ENCODE results near the gene EGLN2.

The EGLN2 gene

GRCh38 chr19:40797963-40798682 lies 868 bp upstream of the EGLN2 start:
- no peaks in the 10 kb centered on the region for H3K27me3 ChIP-seq (ENCODE audit: control insufficient read depth, insufficient read depth, low read length)
- peak overlapping the region; percentile 83 for H3K4me3 ChIP-seq (ENCODE audit: low read depth, low read length)
- peaks cover 6% of the 10 kb centered on the region for H3K4me1 ChIP-seq (ENCODE audit: control insufficient read depth, insufficient read depth, low read length)
- peak overlapping the region; percentile 82 for H3K9ac ChIP-seq (ENCODE audit: low read depth, low read length)
- H3K36me3 ChIP-seq (ENCODE audit: control insufficient read depth, insufficient read depth, low read length) = peaks cover 24% of the 10 kb centered on the region
- H3K9me3 ChIP-seq (ENCODE audit: control insufficient read depth, insufficient read depth, low read length) = no peaks in the 10 kb centered on the region

- Histone ChIP-seq H3K27me3 (ENCODE audit: control insufficient read depth, insufficient read depth, low read length) (no peaks in the 10 kb centered on the region), H3K4me3 (ENCODE audit: low read depth, low read length) (peak overlapping the region; percentile 82), H3K9me3 (ENCODE audit: control insufficient read depth, insufficient read depth, low read length) (no peaks in the 10 kb centered on the region), H3K4me1 (ENCODE audit: control insufficient read depth, insufficient read depth, low read length) (peaks cover 21% of the 10 kb centered on the region), H3K9ac (ENCODE audit: low read depth, low read length) (peak overlapping the region; percentile 70), H3K36me3 (ENCODE audit: control insufficient read depth, insufficient read depth, low read length) (peaks cover 35% of the 10 kb centered on the region)
These were observed 757 bp downstream of the EGLN2 start for GRCh38 chr19:40799558-40800338.

DNA sequence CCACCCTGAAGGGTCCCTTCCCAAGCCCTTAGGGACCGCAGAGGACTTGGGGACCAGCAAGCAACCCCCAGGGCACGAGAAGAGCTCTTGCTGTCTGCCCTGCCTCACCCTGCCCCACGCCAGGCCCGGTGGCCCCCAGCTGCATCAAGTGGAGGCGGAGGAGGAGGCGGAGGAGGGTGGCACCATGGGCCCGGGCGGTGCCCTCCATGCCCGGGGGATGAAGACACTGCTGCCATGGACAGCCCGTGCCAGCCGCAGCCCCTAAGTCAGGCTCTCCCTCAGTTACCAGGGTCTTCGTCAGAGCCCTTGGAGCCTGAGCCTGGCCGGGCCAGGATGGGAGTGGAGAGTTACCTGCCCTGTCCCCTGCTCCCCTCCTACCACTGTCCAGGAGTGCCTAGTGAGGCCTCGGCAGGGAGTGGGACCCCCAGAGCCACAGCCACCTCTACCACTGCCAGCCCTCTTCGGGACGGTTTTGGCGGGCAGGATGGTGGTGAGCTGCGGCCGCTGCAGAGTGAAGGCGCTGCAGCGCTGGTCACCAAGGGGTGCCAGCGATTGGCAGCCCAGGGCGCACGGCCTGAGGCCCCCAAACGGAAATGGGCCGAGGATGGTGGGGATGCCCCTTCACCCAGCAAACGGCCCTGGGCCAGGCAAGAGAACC lies 1.5 kb downstream of the EGLN2 start:
- no peaks in the 10 kb centered on the region for H3K9me3 ChIP-seq (ENCODE audit: control insufficient read depth, insufficient read depth, low read length)
- peak overlapping the region; percentile 82 for H3K4me3 ChIP-seq (ENCODE audit: low read depth, low read length)
- peaks cover 42% of the 10 kb centered on the region for H3K36me3 ChIP-seq (ENCODE audit: control insufficient read depth, insufficient read depth, low read length)
- H3K27me3 ChIP-seq (ENCODE audit: control insufficient read depth, insufficient read depth, low read length) = no peaks in the 10 kb centered on the region
- H3K4me1 ChIP-seq (ENCODE audit: control insufficient read depth, insufficient read depth, low read length) = peaks cover 23% of the 10 kb centered on the region
- H3K9ac ChIP-seq (ENCODE audit: low read depth, low read length) = peak overlapping the region; percentile 70

DNA sequence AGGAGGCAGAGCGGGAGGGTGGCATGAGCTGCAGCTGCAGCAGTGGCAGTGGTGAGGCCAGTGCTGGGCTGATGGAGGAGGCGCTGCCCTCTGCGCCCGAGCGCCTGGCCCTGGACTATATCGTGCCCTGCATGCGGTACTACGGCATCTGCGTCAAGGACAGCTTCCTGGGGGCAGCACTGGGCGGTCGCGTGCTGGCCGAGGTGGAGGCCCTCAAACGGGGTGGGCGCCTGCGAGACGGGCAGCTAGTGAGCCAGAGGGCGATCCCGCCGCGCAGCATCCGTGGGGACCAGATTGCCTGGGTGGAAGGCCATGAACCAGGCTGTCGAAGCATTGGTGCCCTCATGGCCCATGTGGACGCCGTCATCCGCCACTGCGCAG lies 2.0 kb downstream of the EGLN2 start:
- Histone ChIP-seq H3K36me3 (ENCODE audit: control insufficient read depth, insufficient read depth, low read length) (peaks cover 43% of the 10 kb centered on the region), H3K4me1 (ENCODE audit: control insufficient read depth, insufficient read depth, low read length) (peaks cover 29% of the 10 kb centered on the region), H3K9ac (ENCODE audit: low read depth, low read length) (no peak overlapping the region), H3K4me3 (ENCODE audit: low read depth, low read length) (peak overlapping the region; percentile 32), H3K27me3 (ENCODE audit: control insufficient read depth, insufficient read depth, low read length) (no peaks in the 10 kb centered on the region), H3K9me3 (ENCODE audit: control insufficient read depth, insufficient read depth, low read length) (no peaks in the 10 kb centered on the region)

DNA sequence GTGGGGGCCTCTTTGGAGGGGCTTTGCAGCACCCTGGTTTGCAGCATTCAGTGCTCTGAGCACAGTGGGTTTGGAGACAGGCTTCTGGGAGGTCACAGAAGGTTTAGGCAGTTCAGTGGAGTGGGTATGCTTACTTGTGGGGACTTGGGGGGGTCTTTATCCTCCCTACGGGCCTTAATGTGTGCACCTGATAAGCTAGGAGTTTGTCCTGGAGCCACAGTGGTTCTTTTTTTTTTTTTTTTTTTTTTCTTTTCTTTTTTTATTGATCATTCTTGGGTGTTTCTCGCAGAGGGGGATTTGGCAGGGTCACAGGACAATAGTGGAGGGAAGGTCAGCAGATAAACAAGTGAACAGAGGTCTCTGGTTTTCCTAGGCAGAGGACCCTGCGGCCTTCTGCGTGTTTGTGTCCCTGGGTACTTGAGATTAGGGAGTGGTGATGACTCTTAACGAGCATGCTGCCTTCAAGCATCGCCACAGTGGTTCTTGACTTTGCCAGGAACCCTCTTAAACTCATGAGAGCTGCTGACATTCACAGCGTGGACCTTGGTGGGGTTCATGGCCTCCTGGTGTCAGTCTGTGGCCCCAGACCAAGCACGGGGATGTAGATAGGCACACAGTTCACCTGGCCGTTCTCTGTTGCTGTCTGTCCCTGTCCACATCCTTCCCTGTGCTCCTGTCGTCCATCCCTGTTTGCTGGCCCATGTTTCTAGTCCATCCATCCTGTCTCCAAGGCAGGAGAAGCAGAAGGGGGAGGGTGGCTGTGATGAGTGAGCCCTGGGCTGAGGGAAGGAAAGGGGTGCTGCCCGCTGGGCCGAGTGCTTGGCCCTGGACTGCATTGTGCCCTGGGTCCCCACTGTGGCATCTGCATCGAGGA lies 2.7 kb downstream of the EGLN2 start:
- peak overlapping the region; percentile 32 for H3K4me3 ChIP-seq (ENCODE audit: low read depth, low read length)

DNA sequence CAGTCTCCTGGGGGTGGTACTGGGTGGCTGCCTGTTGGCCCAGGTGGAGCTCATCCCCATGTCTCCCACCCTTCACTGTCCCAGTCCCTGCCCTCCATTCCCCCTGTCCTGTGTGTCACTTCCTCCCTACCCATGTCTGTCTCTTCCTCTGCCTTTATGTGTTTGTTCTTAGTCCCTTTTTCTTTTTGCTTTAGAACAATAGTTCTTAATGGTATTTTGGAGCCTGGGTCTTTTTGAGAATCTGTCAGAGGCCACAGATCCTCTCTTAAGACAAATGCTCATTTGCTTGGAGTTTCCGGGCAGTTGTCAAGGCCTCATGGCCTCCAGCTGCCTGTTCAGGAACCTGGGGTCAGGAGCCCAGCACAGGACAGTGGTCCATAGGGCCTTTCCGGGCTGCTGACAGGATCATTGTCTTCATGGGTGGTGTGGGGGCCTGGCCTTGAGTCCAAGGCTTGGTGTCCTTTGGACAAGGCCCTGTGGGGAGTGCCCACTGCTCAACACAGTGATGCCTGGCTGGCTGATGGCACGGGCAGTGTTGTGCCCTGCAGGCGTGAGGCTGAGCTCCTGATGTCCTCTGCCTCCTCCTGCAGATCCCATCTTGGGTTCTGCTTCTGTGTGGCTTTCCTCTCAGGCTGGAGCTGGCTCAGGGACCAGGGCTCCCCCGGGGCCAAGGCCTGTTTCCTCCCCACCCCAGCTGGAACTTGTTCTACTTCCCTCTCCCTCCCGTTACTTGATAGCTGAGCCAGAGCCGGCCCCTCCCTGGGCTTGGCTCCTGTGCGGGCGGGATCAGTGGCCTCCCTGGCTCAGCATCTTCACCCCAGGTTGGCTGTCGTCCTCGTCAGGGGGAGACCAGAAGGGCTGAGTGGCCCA lies 3.5 kb downstream of the EGLN2 start:
- Histone ChIP-seq H3K9ac (ENCODE audit: low read depth, low read length) (no peak overlapping the region), H3K4me1 (ENCODE audit: control insufficient read depth, insufficient read depth, low read length) (peaks cover 34% of the 10 kb centered on the region), H3K4me3 (ENCODE audit: low read depth, low read length) (peak overlapping the region; percentile 18), H3K27me3 (ENCODE audit: control insufficient read depth, insufficient read depth, low read length) (no peaks in the 10 kb centered on the region), H3K9me3 (ENCODE audit: control insufficient read depth, insufficient read depth, low read length) (no peaks in the 10 kb centered on the region), H3K36me3 (ENCODE audit: control insufficient read depth, insufficient read depth, low read length) (peaks cover 49% of the 10 kb centered on the region)

More for the DNA sequence above, 2.7 kb downstream of the EGLN2 start:
- peaks cover 43% of the 10 kb centered on the region for H3K36me3 ChIP-seq (ENCODE audit: control insufficient read depth, insufficient read depth, low read length)
- no peaks in the 10 kb centered on the region for H3K27me3 ChIP-seq (ENCODE audit: control insufficient read depth, insufficient read depth, low read length)
- peaks cover 29% of the 10 kb centered on the region for H3K4me1 ChIP-seq (ENCODE audit: control insufficient read depth, insufficient read depth, low read length)
- H3K9ac ChIP-seq (ENCODE audit: low read depth, low read length) = no peak overlapping the region
- no peaks in the 10 kb centered on the region for H3K9me3 ChIP-seq (ENCODE audit: control insufficient read depth, insufficient read depth, low read length)

- H3K9me3 ChIP-seq (ENCODE audit: control insufficient read depth, insufficient read depth, low read length) = no peaks in the 10 kb centered on the region
- H3K36me3 ChIP-seq (ENCODE audit: control insufficient read depth, insufficient read depth, low read length) = peaks cover 56% of the 10 kb centered on the region
- peak overlapping the region; percentile 47 for H3K9ac ChIP-seq (ENCODE audit: low read depth, low read length)
- peaks cover 35% of the 10 kb centered on the region for H3K4me1 ChIP-seq (ENCODE audit: control insufficient read depth, insufficient read depth, low read length)
- peak overlapping the region; percentile 18 for H3K4me3 ChIP-seq (ENCODE audit: low read depth, low read length)
- H3K27me3 ChIP-seq (ENCODE audit: control insufficient read depth, insufficient read depth, low read length) = no peaks in the 10 kb centered on the region
These were observed 4.3 kb downstream of the EGLN2 start for GRCh38 chr19:40803170-40803856.

- peaks cover 35% of the 10 kb centered on the region for H3K4me1 ChIP-seq (ENCODE audit: control insufficient read depth, insufficient read depth, low read length)
- H3K4me3 ChIP-seq (ENCODE audit: low read depth, low read length) = peak overlapping the region; percentile 18
- peaks cover 60% of the 10 kb centered on the region for H3K36me3 ChIP-seq (ENCODE audit: control insufficient read depth, insufficient read depth, low read length)
- no peaks in the 10 kb centered on the region for H3K9me3 ChIP-seq (ENCODE audit: control insufficient read depth, insufficient read depth, low read length)
- peak overlapping the region; percentile 47 for H3K9ac ChIP-seq (ENCODE audit: low read depth, low read length)
- no peaks in the 10 kb centered on the region for H3K27me3 ChIP-seq (ENCODE audit: control insufficient read depth, insufficient read depth, low read length)
These were observed 5.1 kb downstream of the EGLN2 start for GRCh38 chr19:40803857-40804782.

- no peak overlapping the region for H3K9ac ChIP-seq (ENCODE audit: low read depth, low read length)
- peaks cover 65% of the 10 kb centered on the region for H3K36me3 ChIP-seq (ENCODE audit: control insufficient read depth, insufficient read depth, low read length)
- no peaks in the 10 kb centered on the region for H3K27me3 ChIP-seq (ENCODE audit: control insufficient read depth, insufficient read depth, low read length)
- peaks cover 35% of the 10 kb centered on the region for H3K4me1 ChIP-seq (ENCODE audit: control insufficient read depth, insufficient read depth, low read length)
- H3K9me3 ChIP-seq (ENCODE audit: control insufficient read depth, insufficient read depth, low read length) = no peaks in the 10 kb centered on the region
- H3K4me3 ChIP-seq (ENCODE audit: low read depth, low read length) = no peak overlapping the region
These were observed 5.8 kb downstream of the EGLN2 start for GRCh38 chr19:40804783-40805242.
